Epithelial cell of prostate (primary cell): Measurements from ENCODE around the gene IL18R1.
A peak's percentile ranks its signal among the peaks of the same experiment; 100 is the strongest.

Experiments
- DNase-seq: peaks from one replicate; pipeline ENCODE4 v3.0.0-alpha.2; 2011; ENCODE audit warnings: low read depth, low spot score
- H3K27ac ChIP-seq: fragments of 450-650 bp; 2 replicates; pipeline ENCODE4 v1.5.1; 2017; ENCODE audit warnings: mild to moderate bottlenecking

IL18R1 gene

DNA sequence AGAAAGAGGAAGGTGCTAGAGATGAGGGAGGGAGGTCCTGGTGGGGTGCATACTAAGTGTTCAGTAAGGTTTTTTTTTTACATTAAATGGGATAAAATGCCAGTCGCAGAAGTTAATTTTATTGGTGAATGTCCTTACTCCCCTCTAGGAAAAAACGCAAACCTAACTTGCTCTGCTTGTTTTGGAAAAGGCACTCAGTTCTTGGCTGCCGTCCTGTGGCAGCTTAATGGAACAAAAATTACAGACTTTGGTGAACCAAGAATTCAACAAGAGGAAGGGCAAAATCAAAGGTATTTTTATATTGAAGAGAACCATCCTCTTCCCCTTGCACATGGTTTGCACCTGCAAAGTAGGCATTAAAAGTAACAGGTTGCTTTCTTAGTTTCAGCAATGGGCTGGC is 12.7 kb upstream of the IL18R1 start:
- no peak for DNase-seq
- no peak overlapping the region for H3K27ac ChIP-seq

DNA sequence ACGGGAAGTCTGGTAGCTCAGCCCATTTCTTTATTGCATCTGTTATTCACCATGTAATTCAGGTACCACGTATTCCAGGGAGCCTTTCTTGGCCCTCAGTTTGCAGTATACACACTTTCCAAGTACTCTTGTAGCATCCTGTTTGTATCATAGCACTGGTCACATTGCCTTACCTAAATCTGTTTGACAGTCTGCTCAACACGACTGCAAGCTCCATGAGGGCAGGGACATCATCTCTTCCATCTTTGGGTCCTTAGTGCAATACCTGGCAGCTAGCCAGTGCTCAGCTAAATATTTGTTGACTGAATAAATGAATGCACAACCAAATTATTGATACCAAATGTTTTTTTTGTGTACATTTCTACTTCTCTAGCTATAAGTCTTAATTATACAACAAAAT is 11.2 kb upstream of the IL18R1 start:
- H3K27ac ChIP-seq, result no peak overlapping the region
- no peak for DNase-seq

GRCh38 chr2:102345329-102345920 is 10.2 kb upstream of the IL18R1 start:
- H3K27ac ChIP-seq, result no peak overlapping the region

GRCh38 chr2:102346381-102347130 is 9.0 kb upstream of the IL18R1 start:
- no peak for DNase-seq
- H3K27ac ChIP-seq, result no peak overlapping the region

More at GRCh38 chr2:102345329-102345920, 10.2 kb upstream of the IL18R1 start:
- no peak for DNase-seq

GRCh38 chr2:102350137-102350793 is 5.3 kb upstream of the IL18R1 start:
- no peak for DNase-seq
- H3K27ac ChIP-seq, result no peak overlapping the region

GRCh38 chr2:102356381-102356712 is 751 bp downstream of the IL18R1 start:
- H3K27ac ChIP-seq, result peak overlapping the region; percentile 28
- no peak for DNase-seq

- no peak overlapping the region for H3K27ac ChIP-seq
- no peak for DNase-seq
Observed at GRCh38 chr2:102356741-102357140, 1.1 kb downstream of the IL18R1 start.

- no peak for DNase-seq
- no peak overlapping the region for H3K27ac ChIP-seq
Observed at GRCh38 chr2:102357937-102358336, 2.3 kb downstream of the IL18R1 start.

DNA sequence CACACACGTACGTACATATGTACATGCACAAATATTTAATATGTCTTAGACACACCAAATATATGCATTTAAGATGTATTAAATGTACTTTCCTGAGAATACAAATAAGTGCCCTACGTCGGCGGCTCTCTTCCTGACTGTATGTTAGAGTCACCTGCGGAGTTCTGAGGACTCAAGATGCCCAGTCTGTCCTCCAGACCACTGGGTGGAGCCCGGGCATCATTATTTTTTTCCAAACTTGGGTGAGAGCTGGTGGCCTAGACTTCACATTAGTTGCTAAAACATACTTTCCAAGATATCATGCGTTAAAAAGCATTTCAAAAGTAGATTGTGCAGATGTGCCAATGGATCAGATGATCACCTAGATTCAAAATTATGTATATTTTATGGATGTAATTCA is 2.9 kb downstream of the IL18R1 start:
- DNase-seq, result no peak
- H3K27ac ChIP-seq, result no peak overlapping the region

- DNase-seq, result peak; percentile 37
- peak overlapping the region; percentile 25 for H3K27ac ChIP-seq
Observed at GRCh38 chr2:102359527-102359926, 3.9 kb downstream of the IL18R1 start.

- DNase-seq, result no peak
Observed at GRCh38 chr2:102361632-102362241, 6.1 kb downstream of the IL18R1 start.

GRCh38 chr2:102365763-102366162 is 10.2 kb downstream of the IL18R1 start:
- DNase-seq, result no peak
- no peak overlapping the region for H3K27ac ChIP-seq

More at GRCh38 chr2:102361632-102362241, 6.1 kb downstream of the IL18R1 start:
- no peak overlapping the region for H3K27ac ChIP-seq

DNA sequence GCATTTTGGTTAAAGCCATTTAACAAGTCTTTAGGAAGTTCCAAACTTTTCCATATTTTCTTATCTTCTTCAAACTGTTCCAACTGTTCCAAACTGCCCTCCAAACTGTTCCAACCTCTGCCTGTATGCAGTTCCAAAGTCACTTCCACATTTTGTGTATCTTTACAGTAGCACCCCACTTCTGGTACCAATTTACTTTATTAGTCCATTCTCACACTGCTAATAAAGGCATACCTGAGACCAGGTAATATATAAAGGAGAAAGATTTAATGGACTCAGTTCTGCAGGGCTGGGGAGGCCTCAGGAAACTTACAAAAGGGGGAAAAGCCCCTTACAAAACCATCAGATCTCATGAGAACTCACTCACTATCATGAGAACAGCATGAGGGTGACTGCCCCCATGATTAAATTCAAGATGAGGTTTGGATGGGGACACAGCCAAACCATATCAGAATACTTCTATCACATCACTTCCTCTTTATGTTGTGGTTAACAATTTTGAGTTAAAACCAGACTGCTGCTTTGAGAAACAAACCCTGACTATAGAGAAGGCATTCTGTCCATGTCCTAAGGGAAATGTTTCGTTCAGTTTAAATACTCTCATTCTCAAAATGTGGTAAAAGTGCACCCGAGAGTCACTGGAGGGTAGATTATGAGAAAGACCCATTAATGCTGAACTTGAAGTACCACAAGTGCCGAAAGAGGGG is 11.0 kb downstream of the IL18R1 start:
- no peak overlapping the region for H3K27ac ChIP-seq
- DNase-seq, result no peak

DNA sequence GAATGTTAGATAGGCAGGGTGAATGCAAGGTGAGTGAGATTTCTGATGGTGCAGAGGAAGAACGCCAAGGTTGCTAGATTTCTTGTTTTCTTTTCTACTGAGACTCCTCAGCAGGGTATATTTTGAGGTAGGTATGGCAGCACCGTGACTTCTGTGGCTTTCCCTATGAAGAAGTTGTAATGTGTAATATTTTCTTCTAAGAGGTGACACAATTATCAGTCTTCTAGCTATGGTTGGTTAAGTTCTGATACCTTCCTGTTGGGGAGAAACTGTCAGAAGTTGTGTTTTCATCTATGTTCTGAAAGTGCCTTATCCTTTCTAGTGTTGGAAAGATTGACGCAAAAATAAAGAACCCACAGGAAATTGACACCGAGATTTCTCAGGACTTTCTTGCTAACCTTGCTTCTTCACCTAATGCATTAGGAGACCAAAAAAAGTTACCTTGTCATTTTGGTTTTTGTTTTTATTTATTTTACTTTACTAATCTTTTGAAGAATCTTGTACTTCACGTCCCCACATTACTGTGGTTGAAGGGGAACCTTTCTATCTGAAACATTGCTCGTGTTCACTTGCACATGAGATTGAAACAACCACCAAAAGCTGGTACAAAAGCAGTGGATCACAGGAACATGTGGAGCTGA is 11.9 kb downstream of the IL18R1 start:
- no peak overlapping the region for H3K27ac ChIP-seq
- DNase-seq, result no peak

- DNase-seq, result no peak
- no peak overlapping the region for H3K27ac ChIP-seq
Observed at GRCh38 chr2:102368461-102369109, 13.0 kb downstream of the IL18R1 start.

DNA sequence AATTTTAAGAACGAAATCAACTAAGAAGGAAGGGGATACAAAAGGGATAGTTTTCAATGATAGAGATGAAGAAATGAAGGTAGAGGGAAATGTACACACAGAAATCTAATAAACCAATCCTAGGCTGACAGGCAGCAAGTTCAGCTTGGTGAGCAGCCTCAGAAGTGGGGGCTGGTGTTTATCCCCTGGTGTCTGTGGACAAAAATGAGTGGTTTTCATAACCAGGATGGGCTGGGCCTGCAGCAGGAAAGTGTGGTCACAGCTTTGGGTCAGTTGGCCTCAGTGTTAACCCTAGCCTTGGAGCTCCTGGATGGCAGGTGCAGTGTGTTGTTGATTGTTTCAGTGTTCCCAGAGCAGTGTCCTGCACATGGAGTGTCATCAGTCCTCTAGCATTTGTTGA is 14.3 kb downstream of the IL18R1 start:
- no peak for DNase-seq
- no peak overlapping the region for H3K27ac ChIP-seq

DNA sequence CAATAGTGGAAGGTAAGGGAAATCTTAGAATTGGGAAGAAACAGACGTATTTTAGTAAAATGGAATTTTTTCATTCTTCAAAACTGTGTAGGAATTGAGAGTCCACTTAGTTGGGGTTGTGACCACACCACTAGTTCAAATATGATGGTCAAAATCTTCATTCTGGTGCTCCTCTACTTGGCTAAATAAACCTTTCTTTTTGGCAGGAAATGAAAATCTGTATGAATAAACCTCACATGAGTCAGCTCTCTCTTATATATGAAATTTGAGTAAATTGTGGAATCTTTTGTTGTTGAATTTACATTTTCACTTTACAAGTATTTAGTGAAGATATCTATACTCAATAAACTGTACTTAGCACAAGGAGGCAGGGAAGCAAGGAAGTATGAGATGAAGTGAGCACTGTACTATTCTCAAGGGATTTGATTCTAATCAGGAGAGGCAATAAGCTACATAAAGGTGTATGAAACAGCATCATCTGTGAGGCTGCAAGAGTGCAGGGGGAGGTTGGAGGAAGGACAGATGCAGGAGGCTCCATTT is 20.5 kb downstream of the IL18R1 start:
- H3K27ac ChIP-seq, result no peak overlapping the region
- no peak for DNase-seq

DNA sequence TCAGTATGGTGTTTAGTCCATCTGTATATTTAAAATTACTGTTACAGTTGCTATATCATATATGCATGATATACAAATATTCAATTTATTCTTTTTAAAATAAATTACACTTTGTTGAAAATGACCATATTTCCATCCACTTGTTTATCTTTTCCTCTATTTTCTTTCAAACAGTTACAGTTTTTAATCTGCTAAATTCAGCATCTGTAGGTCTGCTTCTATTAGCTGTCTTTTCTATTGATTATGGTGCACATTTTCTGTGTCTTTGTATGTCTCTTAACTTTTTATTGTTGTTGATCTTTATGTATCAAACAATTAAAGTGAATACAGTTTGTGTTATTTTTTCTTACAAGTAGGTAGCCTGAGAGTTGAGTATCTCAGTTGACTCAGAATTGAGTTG is 28.1 kb downstream of the IL18R1 start:
- no peak overlapping the region for H3K27ac ChIP-seq
- no peak for DNase-seq

- H3K27ac ChIP-seq, result no peak overlapping the region
- DNase-seq, result peak; percentile 18
Observed at GRCh38 chr2:102385522-102385921, 29.9 kb downstream of the IL18R1 start.
